Renal cortex interstitium (tissue), 11 donors: ENCODE results near the gene MYDGF. TPM values are rescaled to one million over a fixed set of nuclear protein-coding genes. Genes with fewer than 3 reads are reported as not detected.
"Not testable (repeated sequence)": the region's sequence is repeated elsewhere in the genome, so short reads cannot be mapped to it uniquely, and the experiment has no call there.

Experiments used
- DNase-seq, 11 donors: peaks; one replicate each; pipeline ENCODE4 v3.0.0-alpha.2; 2013; ENCODE audit warnings: low read depth in 9 of 11, low spot score in 4 of 11; ENCODE audit errors: extremely low read depth in 1 of 11
- polyA plus RNA-seq, 3 donors: library from polyadenylated mRNA; unstranded; fragments of 120-200 nt; gene quantifications; one replicate each; pipeline ENCODE4 v1.2.1, GENCODE V29; 2013; ENCODE audit not compliant: insufficient read length in 3 of 3

MYDGF gene
- polyA plus RNA-seq, 3 donors, result 71.5 to 94.2 (median 83.5) TPM

DNA sequence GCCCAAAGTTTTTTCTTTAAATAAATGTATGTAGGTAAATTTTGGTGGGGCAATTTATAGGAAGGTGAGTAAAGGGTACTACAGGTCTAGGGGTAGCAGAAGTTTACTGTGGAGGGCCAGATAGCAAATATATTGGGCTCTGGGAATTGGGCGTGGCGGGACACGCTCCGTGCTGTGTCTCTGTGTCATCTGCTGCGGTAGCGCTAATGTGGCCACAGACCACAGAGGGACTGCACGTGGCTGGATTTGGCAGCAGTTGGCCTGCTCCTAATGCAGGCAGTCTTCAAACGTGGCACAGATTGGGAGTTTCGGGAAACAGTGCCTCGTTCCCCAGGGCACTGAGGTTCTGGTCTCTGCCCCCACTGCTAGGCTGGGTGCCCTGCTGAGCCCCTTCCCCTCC is 16.6 kb upstream of the MYDGF start:
- no peak for DNase-seq

DNA sequence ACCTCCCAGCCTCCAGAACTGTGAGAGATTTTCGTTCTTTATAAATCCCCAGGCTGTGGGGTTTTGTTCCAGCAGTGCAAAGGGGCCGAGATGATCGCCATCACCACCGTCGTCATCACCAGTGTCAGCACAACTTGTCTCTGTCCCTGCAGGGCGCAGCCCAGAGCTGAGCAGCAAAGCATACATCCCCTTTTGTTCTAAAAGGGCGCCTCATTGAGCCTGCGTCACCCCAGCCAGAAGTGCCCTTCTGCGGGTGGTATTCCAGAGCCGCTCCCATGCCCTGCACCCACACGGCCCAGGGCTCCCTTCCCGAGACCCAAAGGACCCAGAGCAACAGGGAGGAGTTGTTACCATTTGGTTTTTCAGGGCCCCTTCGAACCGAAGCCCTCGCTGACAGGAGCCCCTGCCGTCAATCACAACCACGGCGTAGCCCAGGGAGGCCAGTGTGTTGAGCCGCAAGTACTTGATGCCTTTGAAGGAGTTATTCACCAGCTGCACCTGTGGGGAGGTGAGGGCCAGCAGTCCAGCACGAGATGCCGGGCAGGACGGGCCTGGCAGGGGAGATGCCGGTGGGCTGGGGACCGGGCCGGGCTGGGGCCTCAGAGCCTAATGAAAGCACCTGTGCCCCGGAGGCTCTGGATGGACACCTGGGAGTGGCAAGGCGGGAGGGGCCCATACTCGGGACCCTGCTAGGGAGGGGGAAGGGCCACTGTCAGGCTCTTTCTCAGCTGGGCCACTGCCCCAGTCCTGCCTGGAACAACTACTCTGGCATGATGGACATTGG is 14.4 kb upstream of the MYDGF start:
- DNase-seq, result no peak

DNA sequence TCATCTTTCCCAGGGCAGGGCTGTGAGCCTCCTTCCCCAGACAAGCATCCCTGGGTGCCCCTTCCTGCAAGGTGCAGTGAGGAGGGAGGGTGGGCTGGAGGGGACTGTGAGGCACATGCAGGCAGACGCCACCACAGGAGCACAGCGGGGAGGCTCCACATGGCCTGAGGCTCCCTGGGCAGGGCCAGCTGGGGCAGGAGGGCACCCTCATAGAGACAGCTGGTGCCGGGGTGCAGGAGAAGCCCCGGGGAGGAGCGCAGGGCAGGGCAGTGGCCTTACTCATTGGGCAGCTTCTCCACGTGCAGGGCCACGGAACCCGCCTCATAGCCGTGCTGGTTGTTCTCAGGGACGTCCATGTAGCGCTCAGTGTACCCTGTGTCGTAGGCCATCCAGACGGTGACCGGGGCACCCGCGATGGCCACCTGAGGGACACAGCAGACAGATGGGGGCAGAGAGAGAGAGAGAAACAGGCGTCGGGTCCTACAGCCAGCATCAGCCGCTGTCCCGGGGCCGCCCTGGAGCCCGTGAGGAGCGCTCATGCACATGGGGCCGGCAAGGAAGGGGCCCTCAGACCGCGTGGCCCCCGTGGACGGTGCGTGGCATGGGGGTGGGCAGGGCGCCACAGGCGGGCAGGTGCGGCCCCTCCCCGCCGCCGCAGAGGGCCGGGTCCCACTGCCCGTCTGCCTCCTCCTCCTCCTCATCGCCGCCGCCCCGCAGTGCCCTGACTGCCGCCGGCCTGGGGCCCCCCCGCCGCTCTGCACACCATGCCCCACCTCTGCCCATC is 12.5 kb upstream of the MYDGF start:
- no peak for DNase-seq

DNA sequence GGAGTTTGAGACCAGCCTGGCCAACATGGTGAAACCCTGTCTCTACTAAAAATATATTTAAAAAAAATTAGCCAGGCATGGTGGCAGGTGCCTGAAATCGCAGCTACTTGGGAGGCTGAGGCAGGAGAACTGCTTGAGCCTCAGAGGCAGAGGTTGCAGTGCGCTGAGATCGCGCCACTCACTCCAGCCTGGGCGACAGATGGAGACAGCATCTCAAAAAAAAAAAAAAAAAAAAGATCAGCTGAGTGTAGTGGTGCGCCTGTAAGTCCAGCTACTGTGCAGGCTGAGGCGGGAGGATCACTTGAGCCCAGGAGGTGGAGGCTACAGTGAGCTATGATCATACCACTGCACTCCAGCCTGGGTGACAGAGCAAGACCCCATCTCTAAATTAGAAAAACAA is 9.9 kb upstream of the MYDGF start:
- not testable (repeated sequence) for DNase-seq

DNA sequence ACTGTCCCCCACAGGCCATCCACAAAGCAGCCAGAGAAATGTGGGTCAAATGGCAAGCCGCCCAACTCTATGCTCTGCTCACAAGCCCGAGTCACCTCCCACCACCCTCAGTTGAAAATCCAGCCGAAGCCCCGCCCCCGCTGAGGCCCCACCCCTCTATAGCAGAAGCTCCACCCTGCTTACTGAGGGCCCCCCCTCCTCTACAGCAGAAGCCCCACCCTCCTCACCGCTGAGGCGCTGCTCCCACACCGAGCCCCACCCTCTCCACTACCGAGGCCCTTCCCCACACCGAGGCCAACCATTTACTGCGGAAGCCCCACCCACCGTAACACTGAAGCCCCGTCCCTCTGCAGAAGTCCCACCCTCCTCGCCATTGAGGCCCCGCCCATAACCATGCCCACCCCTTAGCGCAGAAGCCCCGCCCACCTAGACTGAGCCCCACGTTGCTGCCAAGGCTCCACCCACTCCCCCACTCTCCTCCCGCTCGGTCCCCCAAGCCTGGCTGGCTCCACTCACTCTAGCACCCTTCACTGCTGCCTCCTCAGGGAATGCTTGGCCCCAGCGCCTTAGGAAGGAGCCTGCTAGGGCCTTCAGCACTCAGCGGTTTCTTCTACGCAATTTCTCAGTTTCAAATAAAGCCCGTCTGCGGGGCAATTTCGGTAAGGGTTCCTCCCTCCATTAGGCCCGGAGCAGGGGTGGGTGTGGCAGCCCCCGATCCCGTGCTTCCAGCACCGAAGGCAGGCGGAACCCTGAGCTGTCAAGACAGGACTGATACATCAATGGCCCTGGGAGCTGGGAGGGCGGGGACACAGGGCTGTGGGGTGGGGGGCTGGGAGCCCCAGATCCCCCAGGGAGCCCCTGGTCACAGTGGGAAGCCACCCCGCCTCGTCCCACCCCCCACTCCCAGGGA is 9.0 kb upstream of the MYDGF start:
- DNase-seq, result no peak

DNA sequence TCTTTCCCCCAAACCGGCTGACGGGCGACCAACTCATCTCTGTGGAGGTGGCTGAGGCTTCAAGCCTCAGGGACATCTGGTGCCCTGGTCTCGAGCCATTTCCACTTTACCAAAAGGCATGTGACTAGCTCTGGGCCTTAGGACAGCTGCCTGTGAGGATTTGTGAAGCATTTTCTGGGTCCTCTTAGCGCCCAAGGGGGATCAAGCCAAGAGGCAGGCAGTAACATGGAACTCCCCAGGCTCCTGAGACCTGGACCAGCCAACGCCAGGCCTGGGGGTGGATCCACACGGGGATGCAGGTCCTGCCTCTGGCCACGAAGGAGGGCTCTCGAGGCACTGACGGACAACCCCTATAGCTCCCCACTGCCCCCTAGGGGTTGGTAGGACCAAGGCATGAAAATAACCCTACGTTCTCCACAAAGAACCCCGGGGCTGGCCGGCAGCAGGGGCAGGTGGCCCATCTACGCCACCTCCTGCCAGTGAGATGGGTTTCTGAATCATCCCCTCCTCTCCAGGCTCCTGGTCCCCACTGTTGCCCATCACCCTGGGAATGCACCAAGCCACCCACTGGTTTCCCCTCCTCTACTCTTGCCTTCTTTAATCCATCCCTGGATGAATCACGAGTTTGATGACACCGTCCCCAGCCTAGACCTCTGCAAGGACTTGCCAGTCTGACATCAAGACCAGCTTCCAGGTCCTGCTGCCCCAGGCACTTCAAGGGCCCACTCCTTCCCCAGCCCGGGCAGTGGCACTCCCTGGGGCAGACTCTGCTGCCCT is 7.0 kb upstream of the MYDGF start:
- no peak for DNase-seq

DNA sequence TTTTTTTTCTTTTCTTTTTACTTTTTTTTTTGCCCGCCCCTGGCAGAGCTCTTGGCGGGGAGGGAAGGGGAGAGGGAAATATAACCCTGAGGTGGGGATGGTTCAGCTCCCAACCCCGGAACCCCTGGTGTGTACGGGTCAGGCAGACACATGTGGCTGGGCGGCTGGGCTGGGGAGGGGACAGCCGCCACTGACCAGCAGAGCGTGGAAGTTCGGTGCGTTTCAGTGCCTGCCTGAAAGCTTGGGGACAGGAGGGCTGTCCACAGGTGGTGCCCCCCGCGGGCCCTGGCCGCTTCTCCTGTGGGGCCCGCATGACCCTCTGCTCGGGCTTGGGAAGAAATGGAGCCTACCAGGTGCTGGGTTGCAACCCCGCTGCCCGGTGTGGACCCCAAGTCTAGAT is 5.2 kb upstream of the MYDGF start:
- no peak for DNase-seq

DNA sequence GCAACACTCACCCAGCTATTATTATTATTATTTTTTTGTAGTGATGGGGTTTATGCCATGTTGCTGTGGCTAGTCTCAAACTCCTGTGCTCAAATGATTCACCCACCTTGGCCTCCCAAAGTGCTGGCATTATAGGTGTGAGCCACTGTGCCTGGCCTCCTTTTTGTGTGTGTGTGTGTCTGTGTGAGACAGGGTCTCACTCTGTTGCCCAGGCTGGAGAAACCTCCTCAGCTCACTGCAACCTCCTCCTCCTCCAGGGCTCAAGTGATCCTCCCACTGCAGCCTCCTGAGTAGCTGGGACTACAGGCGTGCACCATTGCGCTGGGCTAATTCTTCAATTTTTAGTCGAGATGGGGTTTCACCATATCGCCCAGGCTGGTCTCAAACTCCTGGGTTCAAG is 3.6 kb upstream of the MYDGF start:
- DNase-seq, result no peak

DNA sequence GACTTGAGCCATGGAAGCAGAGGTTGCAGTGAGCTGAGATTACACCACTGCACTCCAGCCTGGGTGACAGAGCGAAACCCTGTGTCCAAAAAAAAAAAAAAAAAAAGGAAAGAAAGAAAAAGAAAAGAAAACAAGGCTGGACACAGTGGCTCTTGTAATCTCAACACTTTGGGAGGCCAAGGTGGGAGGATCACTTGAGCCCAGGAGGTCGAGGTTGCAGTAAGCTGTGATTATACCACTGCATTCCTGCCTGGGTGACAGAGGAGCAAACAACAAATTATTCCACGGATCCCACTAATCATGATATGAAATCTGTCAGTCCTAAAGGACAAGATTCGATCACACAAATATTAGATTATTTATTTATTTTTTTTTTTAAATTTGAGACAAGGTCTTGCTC is 3.1 kb upstream of the MYDGF start:
- DNase-seq, result no peak

DNA sequence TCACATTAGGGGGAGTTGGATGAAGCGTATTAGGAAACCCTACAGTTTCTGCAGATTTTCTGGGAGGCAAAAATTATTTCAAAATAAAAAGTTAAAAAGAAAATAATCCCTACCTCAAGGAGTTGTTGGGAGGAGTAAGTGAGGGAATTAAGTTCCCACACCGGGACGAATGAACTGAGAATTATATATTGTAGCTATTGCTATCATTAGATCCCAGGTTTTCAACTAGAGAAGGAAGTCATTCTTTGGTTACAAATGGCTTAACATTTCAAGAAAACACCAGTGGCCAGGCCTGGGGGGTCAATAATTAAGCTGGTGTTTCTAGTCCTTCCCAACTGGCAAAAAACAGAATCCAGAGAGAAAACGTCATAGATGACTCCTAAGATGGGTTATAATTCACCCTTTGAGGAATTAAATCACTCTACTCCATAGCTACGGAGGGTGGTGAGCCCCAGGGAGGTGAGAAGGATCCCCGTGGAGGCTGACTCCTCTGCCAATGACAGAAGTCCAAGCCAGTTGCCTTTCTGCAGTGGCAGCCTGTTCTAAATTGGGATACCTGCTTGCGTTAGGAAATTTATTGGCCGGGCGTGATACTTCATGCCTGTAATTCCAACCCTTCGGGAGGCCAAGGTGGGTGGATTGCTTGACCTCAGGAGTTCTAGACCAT is 1.2 kb upstream of the MYDGF start:
- no peak for DNase-seq

DNA sequence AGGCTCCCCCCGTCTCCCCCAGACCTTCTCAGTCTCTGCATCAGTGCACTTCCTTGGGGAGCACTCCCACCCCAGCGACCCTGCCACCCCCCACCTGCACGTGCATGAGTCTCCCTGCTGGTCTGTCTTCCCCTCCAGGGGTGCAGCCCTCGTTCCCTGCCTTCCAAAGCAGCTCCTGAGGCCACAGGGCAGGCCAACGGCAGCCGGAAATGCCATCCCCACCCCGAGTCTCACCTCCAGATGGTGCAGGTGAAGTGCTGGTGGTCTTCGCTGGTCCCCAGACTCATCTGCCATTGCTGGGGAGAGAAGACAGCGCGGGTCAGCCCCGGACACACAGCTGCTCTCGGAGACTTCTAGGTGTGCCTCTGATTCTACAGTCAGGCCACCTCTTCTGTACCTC is 5.5 kb downstream of the MYDGF start:
- no peak for DNase-seq

DNA sequence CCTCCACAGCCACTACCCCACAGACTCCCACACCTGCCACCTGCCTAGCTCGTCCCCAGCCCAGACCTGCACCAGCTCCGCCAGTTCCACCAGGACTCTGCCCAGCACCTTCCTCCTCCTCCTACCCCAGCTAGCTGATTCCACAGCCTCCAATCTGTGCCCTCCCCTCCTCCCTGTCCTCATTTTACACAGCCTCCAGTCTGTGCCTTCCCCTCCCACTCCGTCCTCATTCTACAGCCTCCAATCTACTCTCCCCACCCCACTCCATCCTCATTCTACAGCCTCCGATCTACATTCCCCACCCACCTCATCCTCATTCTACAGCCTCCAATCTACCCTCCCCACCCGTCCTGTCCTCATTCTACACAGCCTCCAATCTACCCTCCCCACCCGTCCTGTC is 7.3 kb downstream of the MYDGF start:
- DNase-seq, result no peak

DNA sequence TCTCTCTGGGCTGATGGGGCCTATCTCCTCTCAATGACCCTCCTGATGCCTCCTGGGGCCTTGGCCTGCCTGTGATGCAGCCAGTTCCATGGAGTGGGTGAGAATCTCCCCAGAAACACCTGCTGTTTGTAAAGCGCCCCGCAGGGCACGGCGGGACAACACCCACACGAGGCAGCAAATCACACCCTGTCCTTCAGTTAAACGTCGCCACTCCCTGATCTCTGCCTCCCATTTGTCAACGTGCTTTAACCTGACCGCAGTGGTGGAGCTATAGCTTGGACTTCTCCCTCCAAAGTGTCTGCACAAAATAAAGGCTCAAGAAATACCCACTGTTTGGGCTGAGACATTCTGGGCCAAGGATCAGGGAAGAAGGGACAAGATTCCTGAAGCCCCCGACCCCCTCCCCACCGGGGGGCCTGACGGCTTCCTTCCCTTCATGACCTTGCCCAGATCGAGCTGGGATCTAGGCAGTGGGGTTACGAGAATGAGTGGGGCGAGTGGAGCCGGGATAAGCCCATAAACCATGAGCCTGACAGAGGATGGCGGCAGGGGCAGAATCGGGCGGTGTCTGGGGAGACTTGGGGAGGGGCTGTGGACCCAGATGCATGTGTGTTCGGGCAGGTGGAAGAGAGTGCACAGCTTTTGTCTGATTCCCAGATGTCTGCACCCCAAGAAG is 8.0 kb downstream of the MYDGF start:
- DNase-seq, result no peak

DNA sequence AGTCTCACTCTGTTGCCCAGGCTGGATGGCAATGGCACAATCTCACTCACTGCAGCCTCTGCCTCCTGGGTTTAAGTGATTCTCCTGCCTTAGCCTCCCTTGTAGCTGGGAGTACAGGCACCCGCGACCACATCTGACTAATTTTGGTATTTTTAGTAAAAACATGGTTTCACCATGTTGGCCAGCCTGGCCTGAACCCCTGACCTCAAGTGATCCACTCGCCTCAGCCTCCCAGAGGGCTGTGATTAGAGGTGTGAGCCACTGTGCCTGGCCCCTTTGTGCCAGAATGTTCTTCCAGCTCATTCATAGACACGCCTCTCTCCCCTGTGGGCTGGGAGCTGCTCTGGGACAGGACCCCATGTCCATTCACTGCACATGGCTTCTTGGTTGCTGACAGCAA is 9.1 kb downstream of the MYDGF start:
- DNase-seq, result no peak

DNA sequence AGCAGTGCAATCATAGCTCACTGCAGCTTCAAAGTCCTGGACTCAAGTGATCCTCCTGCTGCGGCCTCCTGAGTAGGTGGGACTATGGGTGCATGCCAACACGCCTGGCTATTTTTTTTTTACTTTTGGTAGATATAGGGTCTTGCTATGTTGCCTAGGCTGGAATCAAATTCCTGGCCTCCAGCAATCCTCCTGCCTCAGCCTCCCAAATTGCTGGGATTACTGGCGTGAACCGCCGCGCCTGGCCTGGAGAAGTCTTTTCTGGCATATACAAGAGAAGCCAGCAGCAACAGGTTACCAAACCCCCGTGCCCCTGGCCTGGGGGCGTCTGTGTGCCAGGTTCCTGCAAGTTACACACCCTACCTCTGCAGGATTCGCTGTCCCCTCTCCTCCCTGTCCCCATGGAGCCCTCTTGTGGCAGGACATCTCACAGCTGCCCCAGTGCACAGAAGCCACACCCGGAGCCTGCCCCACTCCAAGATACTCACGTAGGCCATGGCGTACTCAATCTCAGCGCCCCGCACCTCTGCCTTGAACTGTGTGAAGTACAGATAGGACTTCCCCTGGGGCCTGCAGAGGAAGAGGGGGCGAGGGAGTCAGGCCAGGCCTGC is 9.9 kb downstream of the MYDGF start:
- no peak for DNase-seq

DNA sequence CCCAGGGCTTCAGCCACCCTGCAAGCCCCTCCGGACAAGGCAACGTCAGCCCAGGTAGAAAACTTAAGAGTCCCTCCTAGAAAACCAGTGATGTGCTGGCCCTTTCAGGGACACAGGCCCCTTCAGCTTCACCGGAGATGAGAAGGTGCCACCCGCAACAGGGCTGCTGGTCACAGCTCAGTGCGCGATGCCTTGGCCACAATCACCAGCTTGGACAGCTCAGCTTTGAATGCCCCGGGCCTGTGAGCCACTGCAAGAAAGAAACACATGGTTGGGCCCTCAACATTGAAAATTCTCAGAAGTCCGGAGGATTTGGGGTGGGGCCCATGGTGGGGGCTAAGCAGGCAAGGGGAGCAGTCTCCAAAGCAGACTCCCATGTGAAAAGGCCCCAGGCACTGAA is 12.3 kb downstream of the MYDGF start:
- DNase-seq, result no peak

DNA sequence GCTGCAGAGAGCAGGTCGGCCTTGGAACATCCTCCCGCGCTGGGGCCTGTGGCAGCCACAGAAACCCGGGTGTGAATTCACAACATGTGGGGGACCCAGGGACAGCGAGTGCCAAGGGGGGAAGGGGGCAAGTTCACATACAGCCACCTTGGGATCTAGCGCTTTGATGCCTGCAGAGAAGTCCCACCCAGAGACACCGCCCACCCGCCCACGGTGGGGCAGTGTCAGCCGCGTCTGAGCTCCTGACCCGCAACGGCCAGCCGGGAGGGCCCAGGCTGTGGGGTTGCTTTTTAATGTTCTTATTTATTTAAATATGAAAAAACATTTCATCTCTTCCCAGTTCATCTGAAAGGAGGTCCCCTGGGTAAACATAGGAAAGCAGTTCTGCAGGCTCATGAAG is 12.9 kb downstream of the MYDGF start:
- no peak for DNase-seq

DNA sequence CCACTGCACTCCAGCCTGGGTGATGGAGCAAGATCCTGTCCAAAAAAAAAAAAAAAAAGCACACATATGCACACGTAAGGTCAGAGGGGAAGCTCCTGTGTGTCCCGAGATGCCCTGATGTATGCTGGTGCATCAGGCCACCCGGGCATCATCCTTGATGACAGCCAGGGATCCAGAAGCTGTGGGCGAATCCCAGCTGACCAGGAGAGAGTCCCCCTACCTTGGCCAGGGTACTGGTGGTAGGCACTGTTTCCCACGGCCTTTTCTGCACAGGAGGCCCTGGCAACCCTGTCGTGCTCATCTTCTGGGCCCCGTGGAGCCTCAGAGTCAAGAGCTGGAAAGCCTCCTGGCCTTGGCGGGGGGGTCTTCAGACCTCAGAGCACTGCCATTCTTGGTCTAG is 14.0 kb downstream of the MYDGF start:
- DNase-seq, result no peak
